GM19438 (cell line): Measurements from ENCODE around the gene ADAM15.

ENCODE experiments used
- ATAC-seq: cut with Tn5 transposase; IDR thresholded peaks from one replicate; pipeline ENCODE4 v1.9.1; 2021; ENCODE audit warnings: low read depth; ENCODE audit not compliant: unreplicated experiment

Gene ADAM15

DNA sequence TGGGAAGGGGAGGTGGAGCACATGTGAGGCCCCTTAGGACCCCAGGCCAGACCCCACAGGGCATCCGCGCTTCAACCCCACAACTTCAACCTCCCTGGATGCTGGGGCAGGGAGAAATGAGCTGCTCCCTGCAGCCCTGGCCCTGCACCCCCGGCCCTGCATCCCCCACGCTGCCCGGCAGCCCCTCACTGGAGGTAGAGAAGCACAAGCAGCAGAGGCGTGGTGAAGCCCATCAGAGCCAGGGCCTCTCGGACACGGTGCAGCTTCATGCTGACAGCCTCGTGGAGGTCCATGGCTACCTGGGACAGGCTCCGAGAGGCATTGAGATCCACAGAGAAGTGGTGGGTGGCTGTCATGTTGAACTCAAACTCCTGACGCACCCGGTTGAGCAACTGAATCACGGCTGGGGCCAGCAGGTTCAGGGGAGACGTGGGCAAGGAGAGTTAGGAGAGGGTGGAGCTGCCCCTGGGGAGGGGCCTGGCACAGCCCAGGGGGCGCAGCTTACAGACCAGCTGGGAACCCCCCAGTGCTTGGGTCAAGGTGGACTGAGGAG is 20.8 kb upstream of the ADAM15 start:
- ATAC-seq, result no peak

DNA sequence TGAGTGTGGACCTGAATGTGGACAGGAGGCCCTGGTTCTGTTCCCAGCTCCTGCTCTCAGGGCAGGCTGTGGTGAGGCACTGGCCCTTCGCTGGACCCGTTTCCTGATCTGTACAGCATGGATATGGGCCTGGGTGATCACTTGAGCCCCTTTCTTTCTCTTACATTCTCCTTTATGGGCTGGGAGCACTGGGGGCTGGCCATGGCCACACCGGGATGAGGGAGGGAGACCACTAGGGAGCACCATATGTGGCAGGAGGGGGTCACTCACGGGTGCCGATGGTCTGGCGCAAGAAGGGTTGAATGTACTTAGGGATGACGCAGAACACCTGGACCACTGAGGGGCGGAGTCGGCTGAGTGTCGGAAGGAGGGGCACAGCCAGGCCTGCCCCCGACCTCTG is 20.2 kb upstream of the ADAM15 start:
- ATAC-seq, result no peak

DNA sequence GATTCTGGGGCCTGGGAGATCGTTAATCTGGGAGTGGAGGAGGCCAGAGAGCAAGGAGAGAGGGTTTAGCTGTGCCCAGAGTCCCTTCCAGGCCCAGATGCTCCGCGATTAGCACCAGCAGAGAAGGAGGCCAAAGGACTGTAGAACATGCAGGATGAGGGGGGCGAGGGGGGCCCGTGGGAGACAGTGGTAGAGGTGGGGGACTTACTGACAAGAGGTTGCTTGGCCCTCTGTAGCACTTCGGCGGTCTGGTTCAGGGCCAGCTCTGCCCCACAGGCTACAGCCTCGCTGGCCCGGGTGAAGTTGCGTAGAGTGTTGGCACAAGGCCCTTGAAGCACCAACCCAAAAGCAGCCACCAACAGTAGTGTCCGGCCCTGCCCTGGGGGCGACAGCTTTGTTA is 18.2 kb upstream of the ADAM15 start:
- no peak for ATAC-seq

DNA sequence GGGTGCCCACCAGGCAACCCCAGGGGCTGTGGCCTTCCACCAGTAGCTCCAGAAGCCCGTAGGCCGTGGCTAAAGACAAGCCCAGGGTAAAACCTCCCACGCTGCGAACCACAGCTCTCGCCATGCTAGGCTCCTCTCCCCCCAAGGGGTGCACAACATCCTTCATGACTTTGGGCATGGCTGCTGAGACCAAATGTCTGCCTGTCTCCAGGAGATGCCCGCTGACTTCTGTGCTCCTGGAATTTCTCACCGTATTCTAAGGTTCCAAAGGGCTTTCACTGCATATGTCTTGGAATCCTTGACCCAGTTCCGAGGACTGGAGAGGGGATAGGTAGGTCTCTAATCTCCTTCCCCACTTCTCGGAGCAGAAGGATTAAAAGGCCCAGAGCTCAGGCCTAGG is 17.6 kb upstream of the ADAM15 start, which contains the start of the genes DCST1 and DCST2:
TSS of gene DCST1 (plus strand) at position 301 of the 400 bp plus-strand sequence. CDS start 213 bp downstream, outside the sequence.
TSS of gene DCST2 (minus strand) at position 258 of the 400 bp plus-strand sequence. CDS start at position 178, 80 bp downstream.
- no peak for ATAC-seq

DNA sequence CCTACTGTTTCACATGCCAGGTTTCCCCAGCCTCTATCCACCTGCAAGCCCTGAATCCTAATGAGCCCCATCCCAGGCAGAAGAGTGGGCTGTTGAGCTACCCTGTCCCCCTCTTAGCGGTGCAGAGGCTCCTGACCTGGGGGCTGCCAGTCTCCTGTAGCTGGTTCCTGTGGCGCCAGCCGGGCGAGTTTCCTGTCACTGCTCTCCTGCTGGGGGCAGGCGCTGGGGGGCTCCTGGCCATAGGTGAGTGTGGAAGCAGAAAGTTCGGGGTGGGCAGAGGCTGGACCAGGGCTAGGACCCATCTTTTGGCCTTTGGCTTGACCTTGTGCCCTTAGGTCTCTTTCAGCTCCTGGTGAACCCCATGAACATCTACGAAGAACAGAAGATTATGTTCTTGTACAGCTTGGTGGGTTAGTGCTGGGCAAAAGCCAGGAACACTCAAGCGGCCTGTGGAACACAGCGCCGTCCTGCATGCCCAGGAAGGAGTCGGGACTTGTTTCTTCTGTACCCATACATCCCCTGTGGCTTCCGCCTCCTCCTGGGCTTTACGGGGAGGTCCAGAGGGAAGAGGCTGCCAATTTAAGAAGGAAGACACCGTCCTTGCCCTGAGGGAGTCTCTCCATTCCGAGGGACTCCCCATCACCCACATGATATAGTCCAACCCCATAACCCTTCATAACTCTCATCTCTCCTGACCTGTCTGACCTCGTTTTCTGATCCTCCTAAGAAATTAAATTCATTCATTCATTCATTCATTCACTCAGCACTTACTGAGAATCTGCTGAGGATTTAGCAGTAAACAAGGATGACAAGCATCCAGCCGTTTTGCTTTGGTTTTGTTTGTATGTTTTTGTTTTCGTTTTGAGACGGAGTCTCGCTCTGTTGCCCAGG is 16.6 kb upstream of the ADAM15 start:
- no peak for ATAC-seq

DNA sequence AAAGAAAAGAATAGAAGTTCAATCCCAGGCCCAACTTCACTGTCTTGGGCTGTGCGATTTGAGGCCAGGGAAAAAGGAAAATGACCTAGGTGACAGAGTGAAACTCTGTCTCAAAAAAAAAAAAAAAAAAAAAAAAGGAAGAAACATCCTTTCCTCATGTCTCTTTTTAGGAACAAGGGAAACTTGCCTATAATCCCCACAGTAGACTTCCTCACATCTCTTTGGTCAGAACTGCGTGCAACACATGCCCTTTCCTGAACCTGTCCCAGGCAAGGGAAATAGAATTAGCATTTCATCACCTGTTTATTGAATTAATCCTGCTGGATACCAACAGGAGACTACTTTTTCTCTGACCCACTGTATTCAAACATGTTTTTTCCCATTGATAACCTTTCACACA is 15.2 kb upstream of the ADAM15 start:
- ATAC-seq, result no peak

DNA sequence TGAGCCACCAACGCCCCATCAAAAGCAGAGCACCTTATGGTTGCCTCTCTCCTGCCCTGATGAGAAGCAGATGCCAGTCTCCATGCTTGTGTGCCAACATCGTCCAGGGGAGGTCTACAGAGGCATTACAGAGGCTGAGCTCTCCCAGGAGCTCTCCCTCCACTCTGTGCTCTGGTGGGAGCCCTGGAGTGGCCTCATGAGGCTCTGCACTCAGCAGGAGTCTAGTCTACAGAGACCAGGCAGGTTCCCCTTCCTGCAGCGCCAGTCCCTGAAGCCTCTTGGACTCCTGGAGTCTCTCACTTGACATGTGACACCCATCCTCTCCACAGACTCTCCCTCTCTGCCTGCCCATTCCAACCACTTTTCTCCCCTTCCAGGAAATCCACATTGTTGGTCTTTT is 14.1 kb upstream of the ADAM15 start:
- no peak for ATAC-seq

DNA sequence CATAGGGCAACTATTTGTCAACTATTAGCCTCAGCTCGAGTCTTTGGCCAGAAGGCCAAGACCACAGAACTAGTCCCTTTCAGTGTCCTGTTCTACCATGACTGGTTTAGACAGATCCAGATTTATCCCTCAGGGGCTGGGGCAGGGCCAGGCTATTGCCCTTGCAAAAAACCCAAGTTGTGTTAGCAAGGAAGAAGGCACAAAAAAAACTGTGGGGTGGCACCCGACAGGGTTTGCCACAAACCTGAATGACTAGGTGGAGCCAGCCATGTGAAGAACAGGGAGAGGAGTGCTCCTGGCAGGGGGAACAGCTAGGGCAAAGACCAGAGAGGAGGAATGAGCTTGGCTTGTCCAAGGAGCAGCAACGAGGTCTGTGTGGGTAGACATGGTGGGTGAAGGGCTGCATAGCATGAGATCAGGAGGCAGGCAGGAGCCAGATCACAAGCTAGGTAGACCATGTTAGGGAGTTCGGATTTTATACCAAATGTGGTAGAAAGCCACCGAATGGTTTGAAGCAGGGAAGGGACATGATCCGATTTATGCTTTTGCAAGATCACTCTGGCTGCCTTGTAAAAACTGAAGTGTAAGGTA is 13.2 kb upstream of the ADAM15 start:
- ATAC-seq, result no peak

DNA sequence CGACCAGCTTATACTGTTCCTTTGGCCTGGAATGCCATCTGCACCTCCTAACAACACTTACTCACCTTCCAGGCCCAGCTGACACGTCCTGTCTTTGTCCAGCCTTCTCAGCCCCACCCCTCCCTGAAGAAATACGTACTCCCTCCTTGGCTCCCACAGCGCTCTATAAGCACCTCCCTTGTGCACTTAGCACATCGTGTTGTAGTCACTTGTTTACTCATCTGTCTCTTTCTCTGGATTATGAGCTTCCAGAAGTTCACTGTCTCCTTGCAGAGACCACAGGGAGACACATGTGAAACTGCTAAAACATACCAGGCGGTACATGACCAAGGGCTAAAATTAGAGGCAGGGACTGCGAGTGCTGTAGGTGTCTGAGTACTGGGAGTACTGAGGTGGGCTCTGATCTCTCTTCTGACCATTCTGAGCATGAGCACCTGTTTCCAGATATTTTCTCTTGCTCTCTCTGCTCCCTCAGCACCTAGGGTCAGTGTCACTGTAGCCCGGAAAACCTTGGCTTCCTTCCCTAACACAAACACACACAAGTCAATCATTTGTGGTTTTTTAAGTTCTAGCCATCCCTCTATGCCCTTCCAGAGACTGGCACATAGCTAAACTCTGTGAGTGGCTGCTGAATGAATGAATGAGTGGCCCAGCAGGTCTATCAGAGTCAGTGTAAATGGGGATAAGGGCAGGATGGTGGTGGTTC is 12.4 kb upstream of the ADAM15 start:
- ATAC-seq, result no peak

DNA sequence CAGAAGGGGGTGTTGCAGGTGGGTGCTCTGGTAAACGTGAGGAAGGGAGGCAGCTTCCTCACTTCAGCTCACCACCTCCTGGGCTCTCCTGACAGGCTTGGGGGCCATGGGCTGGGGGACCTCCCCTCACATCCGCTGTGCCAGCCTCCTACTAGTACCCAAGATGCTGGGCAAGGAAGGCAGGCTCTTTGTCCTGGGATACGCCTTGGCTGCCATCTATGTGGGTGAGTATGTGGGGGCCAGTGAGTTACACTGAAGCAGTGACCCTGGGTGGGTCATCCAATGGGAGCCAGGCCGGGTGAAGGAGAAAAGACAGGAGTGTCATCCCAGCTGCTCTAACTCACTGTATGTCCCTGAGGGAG is 11.8 kb upstream of the ADAM15 start:
- no peak for ATAC-seq

DNA sequence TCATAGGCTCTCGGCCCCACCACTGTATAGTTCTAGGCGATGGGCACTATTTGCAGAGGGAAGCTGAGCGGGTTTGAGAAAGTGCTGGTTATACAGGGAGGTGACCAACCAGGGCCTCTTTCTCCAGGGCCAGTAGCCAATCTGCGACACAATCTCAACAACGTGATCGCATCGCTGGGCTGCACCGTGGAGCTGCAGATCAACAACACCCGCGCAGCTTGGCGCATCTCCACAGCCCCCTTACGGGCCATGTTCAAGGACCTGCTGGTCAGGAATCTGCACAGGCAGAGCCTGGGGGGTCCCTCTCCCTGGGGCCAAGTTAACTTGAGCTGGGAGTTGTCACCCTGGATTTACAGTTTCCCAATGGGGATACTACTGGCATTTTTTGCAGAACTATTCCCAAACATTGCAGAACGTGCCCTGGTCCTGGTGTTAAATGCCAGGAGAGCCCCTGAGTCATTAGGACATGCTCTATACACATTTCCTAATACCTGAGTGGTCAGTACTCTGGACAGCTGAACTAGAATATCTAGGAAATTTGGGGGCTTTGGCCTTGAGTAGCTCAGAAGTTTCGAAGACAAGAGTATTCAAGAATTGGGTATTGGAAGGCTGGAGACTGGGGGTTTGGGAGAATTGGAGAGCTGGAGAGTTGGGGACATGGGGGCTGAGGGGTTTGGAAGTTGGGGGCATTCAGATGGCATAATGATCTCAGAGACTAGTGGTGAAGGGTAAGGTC is 10.6 kb upstream of the ADAM15 start:
- ATAC-seq, result no peak

DNA sequence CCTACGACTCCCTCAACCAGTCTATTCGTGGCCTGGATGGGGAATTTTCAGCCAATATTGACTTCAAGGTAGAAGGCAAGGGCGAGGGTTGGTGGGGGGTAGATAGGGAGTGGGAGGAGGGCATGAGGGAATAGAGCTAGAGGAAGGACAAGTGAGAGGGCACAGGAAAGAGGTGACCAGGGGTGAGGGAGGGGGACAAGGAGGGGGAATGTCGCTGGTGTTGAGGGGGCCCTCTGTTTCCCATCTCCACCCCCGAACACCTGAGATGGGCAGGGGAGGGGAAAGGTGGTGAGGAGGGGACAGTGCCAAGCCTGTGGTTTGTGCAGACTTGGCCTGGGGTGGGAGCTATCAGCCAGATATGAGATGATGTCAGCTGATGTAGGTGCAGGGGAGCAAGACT is 8.3 kb upstream of the ADAM15 start:
- ATAC-seq, result no peak

DNA sequence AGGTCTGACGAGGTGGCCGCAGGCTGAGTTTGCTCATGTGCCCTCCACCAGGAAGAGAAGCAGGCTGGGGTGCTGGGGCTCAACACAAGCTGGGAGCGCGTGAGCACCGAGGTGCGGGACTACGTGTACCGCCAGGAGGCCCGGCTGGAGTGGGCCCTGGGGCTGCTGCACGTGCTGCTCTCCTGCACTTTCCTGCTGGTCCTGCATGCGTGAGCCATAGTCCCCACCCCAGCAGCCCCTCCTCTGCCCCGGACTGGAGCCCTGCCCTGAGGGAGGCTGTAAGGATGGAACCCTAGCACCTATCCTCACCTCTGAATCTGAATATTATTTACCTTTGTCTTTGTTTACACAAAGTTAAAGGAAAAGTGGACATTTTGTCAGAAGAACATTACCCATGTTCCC is 7.8 kb upstream of the ADAM15 start:
- ATAC-seq, result no peak

DNA sequence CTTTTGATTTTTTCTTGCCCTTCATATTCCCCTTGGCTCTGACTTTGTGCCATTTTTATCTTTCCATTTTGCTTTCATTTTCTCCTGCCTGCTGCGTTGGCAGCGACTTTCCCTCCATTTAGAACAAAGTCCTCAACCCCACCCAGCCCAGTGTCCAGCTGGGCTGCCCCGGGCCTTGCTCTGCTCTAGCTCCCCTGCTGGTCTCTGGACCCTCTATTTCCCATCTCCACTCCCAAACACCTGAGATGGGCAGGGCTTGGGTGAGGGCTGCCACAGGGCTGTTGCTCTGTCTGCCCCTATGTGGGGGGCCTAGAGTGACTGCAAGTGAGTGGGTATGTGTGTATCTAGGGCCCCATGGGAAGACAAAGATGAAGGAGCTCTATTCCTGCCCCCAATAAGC is 7.3 kb upstream of the ADAM15 start:
- ATAC-seq, result no peak

DNA sequence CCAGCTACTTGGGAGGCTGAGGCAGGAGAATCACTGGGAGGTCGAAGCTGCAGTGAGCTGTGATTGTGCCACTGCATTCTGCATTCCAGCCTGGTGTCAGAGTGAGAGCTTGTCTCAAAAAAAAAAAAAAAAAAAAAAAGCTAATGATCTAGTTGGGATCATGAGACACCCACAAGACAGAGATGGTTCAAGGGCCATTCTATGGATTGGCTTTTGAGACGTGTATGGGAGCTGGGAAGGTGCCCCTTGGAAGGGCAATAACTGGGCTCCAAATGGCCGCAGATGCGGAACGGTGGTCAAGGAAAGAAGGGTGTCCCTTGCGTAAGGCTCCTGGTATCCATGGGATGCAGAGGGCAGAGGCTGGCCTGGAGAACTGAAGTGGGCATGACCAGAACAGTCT is 6.8 kb upstream of the ADAM15 start:
- ATAC-seq, result no peak

DNA sequence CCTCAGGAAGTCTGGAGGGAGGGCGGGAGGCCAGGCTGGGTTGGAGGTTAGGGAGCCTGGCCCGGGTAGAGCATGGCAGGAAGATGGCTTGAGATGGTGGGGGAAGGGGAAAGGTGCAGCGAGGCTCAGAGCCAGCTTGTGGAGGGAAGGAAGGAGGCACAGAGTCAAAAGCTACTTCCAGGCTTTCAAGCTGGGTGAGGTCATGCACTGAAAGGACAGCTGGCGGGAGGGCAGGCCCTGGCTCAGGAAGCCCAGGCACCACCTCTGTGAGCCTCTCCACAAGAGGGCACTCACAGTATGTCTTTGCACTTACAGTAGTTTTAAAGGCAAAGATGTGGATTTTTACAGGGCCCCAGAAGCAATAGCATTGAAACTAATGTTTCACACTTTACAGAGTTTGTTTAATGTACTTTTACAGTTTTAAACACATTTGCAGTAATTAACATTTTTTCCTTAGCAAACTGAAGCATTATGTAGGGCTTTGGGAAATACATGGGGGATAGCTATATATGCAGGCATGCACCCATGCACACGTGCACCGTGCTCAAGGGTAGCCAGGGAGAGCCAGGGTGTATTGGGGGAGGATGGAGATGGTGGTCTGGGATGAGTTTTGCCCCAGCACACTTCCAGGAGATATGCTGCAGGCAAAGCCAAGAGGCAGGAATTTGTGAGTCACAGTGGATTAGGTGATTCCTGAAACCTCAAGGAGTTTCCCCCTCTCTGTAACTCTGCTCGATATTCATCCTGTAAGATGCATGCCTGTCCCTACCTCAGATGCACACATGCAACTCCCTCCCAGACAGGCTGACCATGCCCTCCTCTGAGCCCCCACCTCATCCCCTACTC is 6.1 kb upstream of the ADAM15 start:
- no peak for ATAC-seq

DNA sequence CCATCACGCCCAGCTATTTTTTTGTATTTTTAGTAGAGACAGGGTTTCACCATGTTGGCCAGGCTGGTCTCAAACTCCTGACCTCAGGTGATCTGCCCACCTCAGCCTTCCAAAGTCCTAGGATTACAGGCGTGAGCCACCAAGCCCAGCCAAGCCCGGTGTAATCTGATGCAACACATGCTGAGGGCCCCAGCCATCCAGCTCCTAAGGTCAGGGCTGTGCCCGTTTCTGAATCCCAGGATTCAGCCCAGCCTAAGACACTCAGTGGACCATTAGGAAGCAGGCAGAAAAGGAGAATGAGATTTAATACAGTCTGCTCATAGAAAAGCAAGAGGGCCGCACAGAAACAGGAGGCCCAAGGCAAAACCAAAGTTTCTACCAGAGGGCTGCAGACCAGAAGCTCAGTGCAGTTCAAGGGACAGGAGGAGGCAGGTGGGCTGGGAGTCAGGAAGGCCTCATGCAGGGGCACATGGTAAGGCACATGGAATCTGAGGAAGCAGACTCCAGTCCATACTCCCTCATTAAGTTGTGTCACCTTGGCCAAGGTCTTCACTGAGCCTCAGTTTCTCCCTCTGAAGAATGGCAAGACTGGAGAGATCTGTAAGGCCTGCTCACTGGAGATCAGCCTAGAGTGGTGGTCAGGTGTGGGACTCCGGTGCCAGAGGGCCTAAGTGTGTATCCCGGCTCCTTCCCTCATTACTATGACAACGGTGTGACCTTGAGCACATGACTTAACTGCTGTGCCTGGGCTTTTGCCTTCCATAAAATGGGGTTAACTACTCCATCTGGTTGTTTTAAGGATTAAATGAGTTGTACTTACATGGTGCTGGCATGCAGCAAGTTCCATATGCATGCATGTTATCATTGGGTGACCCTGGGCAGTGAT is 2.4 kb upstream of the ADAM15 start:
- ATAC-seq, result no peak

DNA sequence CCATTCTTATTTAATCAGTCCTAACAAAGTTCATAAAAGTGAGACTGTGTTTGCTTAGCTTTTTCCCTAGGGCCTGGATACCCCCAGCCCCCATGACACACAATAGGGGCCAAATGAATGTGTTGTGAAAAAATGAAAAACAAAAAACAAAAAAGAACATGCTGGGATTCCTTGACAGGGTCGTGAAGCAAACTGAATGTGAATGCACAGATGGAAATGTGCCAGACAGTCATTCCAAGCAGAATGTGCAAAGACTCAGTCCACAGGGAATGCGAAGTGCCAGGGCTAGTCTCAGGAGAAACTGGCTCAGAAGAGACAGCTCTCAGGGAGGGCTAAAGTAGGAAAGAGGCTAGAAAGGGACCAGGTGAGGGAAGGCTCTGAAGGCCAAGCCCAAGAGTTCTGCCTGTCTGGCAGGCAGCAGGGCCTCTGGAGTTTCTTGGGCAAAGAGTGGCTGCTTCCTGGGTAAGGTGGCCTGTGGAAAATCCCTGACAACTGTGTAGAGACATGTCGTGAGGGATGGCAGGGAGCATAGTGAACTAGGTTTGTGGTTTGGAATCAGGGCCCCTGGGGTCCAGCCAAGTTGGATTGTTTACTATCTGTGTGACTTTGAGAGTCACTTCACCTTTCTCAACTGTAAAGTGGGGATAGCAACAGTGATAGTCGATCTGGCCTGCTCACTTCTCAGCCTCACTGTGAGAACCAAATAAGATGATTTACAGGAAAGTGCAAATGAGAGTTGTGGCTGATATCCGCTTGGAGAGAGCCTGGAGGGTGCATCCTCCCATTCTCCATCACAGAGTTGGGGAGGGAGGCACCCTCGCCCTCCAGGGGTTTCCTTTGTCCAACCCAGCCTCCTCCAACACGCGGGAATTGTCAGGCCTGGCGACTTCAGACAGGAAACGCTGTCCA is 1.2 kb upstream of the ADAM15 start:
- ATAC-seq, result no peak
